GM21723 (cell line): ENCODE data around the gene ITSN1.
"Not testable (repeated sequence)": the region's sequence is repeated elsewhere in the genome, so short reads cannot be mapped to it uniquely, and the experiment has no call there.

Experiments used
- ATAC-seq: cut with Tn5 transposase; IDR thresholded peaks from one replicate; pipeline ENCODE4 v1.9.1; 2021; ENCODE audit warnings: mild to moderate bottlenecking, moderate library complexity; ENCODE audit not compliant: unreplicated experiment

Gene ITSN1

GRCh38 chr21:33642027-33642895 lies at the start of gene ITSN1:
Gene ITSN1, plus strand, starts transcription at chr21:33642501. Its CDS starts 76,328 bp downstream, at chr21:33718829.
- ATAC-seq, result peak; percentile 84

GRCh38 chr21:33598051-33598450 lies 44.2 kb upstream of the ITSN1 start:
- no peak for ATAC-seq

- no peak for ATAC-seq
Measured at GRCh38 chr21:33608559-33608958, 33.7 kb upstream of the ITSN1 start.

GRCh38 chr21:33611006-33611744 lies 31.1 kb upstream of the ITSN1 start:
- no peak for ATAC-seq

GRCh38 chr21:33617565-33617964 lies 24.7 kb upstream of the ITSN1 start:
- ATAC-seq, result not testable (repeated sequence)

GRCh38 chr21:33618407-33618806 lies 23.9 kb upstream of the ITSN1 start:
- ATAC-seq, result no peak

- no peak for ATAC-seq
Measured at GRCh38 chr21:33619726-33620125, 22.6 kb upstream of the ITSN1 start.

- no peak for ATAC-seq
Measured at GRCh38 chr21:33622253-33622652, 20.0 kb upstream of the ITSN1 start.

- not testable (repeated sequence) for ATAC-seq
Measured at GRCh38 chr21:33626151-33626550, 16.1 kb upstream of the ITSN1 start.

GRCh38 chr21:33634254-33634653 lies 8.0 kb upstream of the ITSN1 start:
- no peak for ATAC-seq

GRCh38 chr21:33640697-33641351 lies 1.5 kb upstream of the ITSN1 start:
- ATAC-seq, result no peak

GRCh38 chr21:33641352-33642026 lies 812 bp upstream of the ITSN1 start, which contains the start of gene CRYZL1:
Gene CRYZL1, minus strand, starts transcription at chr21:33641741. Its CDS starts 10,190 bp downstream, at chr21:33631551.
- ATAC-seq, result peak; percentile 90

- peak; percentile 1 for ATAC-seq
Measured at GRCh38 chr21:33642896-33643657, 776 bp downstream of the ITSN1 start.

GRCh38 chr21:33643658-33644311 lies 1.5 kb downstream of the ITSN1 start:
- no peak for ATAC-seq

- no peak for ATAC-seq
Measured at GRCh38 chr21:33644383-33645074, 2.2 kb downstream of the ITSN1 start.

GRCh38 chr21:33645730-33646129 lies 3.4 kb downstream of the ITSN1 start:
- ATAC-seq, result no peak

GRCh38 chr21:33647587-33647986 lies 5.3 kb downstream of the ITSN1 start:
- no peak for ATAC-seq

- no peak for ATAC-seq
Measured at GRCh38 chr21:33648555-33648954, 6.3 kb downstream of the ITSN1 start.

GRCh38 chr21:33650230-33650629 lies 7.9 kb downstream of the ITSN1 start:
- ATAC-seq, result no peak
